Activated CD8-positive, alpha-beta memory T cell treated with anti-CD3 and anti-CD28 coated beads for 24 hours (primary cell): ENCODE results near the gene NDUFAB1.
"Not testable (repeated sequence)": the region's sequence is repeated elsewhere in the genome, so short reads cannot be mapped to it uniquely, and the experiment has no call there.

ENCODE experiments used
- DNase-seq: peaks from one replicate; pipeline ENCODE4 v3.0.0-alpha.2; 2020

The NDUFAB1 gene

DNA sequence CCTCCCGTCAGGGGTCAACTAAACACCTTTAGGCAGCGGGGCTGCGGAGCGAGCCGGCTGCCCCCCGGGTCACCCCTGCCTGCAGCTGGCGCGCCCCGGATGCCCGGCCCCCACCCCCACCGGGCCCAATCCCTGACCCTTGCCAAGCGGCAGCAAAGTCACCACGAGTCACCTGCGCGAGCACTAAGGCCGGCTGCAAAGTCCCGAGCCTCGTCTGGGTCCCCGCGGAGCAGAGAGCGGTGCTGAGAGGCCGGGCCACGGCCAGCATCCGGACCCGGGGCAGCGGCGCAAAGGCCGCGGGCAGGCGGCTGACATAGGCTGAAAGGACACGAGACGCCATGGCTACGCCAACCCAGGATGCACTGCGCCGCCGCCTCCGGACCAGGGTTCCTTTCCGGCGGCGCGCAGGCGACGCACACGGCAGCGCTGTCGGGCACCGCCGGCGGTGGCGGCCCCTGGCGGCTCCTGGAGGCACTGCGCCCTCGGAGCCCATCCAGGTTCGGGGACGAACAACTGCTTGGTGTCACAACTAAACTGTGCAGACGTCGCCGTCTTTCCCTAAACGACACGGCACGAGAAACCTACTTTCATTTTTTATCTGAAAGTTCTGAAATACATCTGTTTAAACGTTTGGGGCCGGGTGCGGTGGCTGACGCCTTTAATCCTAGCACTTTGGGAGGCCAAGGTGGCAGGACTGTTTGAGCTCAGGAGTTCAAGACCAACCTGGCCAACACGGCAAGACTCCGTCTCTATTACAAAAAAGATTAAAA lies at the start of gene NDUFAB1:
Gene NDUFAB1, minus strand, starts transcription at position 366 of the 770 bp plus-strand sequence. Its CDS starts 26 bp downstream, at position 340.
- peak; percentile 97 for DNase-seq

GRCh38 chr16:23642246-23642774 lies 46.2 kb upstream of the NDUFAB1 start:
- DNase-seq, result no peak

- peak; percentile 92 for DNase-seq
These were observed 45.0 kb upstream of the NDUFAB1 start, which contains the start of the genes DCTN5 and PALB2 for GRCh38 chr16:23640931-23641765. DCTN5 (plus strand) TSS chr16:23641466; CDS start chr16:23641543, 77 bp downstream. PALB2 (minus strand) TSS chr16:23641310; CDS start chr16:23641157, 153 bp downstream.

- DNase-seq, result no peak
These were observed 44.5 kb upstream of the NDUFAB1 start for GRCh38 chr16:23640615-23640930.

DNA sequence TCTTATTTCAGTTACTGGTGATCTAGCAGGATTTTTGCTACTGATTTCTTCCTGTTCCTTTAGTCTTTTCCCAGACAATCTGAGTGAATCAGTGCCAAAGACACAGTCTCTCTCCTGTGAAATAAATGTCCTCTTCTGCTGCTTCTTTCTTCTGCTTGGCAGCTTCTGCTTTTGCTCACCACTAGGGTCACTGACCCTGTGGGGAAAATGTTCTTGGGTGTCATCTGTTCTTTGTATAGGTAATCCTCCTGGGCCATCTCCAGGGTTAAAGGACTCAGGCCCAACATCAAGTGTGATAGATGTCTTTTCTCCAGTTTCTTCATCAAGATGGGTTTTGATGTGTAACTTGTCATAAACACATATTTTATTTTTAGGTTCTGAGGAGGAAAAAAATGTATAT lies 39.8 kb upstream of the NDUFAB1 start:
- DNase-seq, result no peak

DNA sequence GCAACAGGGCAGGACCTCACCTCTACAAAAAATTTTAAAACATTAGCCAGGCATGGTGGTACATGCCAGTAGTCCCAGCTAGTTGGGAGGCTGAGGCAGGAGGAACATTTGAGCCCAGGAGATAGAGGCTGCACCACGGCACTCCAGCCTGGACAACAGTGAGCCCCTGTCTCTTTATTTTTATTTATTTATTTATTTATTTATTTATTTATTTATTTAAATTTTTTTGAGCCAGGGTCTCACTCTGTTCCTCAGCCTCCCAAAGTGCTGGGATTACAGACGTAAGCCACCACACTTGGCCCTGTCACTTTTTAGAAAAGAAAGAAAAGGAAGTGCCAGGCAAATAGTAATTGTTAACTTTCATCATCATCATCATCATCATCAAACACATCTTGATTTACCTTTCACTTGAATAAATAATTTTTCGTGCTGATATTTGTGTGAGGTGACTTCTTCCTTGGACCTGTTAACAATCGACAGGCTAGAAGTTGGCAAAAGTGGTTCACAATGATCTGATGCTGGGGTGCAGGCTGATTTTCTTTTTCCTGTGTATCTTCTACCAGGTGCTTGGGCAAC lies 38.4 kb upstream of the NDUFAB1 start:
- DNase-seq, result no peak

GRCh38 chr16:23631874-23632273 lies 35.8 kb upstream of the NDUFAB1 start:
- not testable (repeated sequence) for DNase-seq

GRCh38 chr16:23629516-23629915 lies 33.4 kb upstream of the NDUFAB1 start:
- DNase-seq, result no peak

DNA sequence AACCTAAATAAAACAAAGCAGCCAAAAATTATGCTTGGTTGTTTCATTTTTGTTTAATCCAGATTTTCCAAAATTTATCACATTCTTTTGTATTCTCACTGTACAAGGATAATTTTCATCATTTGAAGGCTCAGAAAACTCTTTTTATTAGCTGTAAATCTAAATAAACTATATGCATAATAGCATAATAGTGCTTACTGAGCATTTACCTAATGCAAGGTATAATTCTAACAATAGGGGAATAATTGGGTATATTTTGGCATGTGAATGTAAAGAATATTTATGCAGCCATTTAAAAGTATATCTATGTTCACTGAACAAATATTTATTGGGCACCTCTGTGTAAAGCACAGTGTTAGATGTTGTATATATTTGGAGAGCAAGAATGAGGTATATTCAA lies 28.0 kb upstream of the NDUFAB1 start:
- DNase-seq, result no peak

DNA sequence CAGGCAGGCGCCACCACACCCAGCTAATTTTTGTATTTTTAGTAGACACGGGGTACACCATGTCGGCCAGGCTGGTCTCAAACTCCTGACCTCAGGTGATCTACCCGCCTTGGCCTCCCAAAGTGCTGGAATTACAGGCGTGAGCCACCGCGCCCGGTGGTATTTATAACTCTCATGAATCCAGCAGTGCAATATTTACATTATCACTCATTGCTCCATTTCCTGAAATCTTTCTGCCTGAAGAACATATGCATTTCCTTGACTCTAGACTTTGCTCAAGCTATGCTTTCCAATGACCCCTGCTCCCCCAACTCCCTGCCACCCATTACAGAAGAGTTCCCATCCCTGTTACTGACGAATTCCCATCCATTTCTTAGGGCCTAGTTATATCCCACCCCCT lies 19.7 kb upstream of the NDUFAB1 start:
- DNase-seq, result no peak

- DNase-seq, result no peak
These were observed 15.8 kb upstream of the NDUFAB1 start for GRCh38 chr16:23611936-23612335.

- DNase-seq, result not testable (repeated sequence)
These were observed 14.8 kb upstream of the NDUFAB1 start for GRCh38 chr16:23610905-23611304.

DNA sequence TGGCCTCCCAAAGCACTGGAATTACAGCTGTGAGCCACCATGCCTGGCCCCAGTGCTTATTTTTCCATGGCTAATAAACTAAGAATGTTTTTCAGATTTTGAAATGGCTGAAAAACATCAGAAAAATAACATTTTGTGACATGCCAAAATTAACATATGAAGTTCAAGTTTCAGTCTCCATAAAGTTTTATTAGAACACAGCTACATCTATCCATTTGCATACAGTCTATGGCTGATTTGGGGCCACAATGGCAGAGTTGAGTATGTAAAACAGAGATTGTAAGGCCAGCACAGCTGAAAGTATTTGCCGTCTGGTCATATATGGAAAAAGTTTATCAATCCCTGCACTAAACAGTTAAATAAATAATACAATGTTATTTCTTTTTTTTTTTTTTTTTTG lies 13.8 kb upstream of the NDUFAB1 start:
- no peak for DNase-seq

DNA sequence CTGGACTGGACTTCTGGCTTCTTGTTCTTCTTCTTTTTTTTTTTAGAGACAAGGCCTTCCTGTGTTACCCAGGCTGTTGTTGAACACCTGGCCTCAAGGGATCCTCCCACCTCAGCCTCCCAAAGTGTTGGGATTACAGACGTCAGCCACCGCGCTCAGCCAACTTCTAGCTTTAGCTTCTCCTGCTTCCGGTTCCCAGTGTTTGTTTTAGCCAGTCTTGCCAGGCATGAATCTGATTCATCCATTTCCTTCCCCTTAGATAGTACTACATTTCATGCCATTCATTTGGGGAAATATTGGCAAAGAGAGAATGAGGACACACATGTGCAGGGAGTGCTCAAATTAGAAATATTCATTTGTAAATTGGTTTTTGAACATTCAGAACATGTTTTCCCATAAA lies 12.1 kb upstream of the NDUFAB1 start:
- DNase-seq, result no peak

DNA sequence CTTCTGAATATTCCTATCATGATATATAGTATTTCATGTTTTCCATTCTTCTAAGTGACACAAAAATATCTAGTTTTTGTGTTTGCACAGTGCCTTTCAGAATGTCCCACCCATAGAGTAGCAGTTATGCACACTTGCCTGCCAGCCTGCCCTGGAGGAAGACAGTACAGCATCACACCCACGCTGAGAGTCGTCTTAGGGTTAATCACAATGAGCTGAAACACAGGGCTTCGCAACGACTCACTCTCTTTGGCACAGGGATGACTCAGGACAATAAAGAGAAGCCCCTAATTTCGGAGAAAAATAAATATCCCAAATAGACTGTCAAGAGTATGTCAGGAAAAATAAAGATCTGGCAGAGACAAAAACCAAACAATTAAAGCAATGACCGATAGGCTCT lies 11.6 kb upstream of the NDUFAB1 start:
- DNase-seq, result no peak

DNA sequence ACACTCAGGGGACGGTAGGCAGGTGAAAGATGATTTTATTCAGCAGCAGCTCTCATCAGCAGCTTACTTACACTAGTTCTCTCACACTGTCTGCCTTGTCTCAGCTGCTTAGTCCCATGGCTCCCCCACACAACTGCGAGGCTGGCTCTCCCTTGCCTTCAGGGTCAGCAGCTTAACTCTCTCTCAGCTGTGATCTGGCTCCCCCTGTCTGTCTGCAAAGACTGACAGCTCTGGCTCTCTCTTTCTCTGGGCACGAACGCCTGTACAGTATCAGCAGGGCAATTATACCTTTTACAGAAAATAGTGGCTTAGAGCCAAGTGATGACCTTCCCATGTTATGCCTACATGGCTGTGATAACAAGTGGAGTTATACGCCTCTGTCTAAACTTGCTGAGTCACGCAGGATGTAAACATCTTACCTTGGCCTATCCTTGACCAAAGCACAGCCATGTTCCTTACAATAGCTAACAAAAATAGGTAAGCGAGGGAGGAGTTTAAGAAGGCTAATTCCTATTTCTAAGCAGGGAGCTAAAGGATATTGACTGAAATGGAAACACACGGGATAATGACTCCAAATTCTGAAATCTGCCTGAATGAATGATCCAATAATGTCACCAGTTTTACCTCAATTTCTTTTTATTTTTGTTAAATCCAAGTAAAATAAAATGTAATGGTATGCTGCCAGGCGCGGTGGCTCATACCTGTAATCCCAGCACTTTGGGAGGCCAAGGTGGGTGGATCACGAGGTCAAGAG lies 1.1 kb upstream of the NDUFAB1 start:
- DNase-seq, result no peak

DNA sequence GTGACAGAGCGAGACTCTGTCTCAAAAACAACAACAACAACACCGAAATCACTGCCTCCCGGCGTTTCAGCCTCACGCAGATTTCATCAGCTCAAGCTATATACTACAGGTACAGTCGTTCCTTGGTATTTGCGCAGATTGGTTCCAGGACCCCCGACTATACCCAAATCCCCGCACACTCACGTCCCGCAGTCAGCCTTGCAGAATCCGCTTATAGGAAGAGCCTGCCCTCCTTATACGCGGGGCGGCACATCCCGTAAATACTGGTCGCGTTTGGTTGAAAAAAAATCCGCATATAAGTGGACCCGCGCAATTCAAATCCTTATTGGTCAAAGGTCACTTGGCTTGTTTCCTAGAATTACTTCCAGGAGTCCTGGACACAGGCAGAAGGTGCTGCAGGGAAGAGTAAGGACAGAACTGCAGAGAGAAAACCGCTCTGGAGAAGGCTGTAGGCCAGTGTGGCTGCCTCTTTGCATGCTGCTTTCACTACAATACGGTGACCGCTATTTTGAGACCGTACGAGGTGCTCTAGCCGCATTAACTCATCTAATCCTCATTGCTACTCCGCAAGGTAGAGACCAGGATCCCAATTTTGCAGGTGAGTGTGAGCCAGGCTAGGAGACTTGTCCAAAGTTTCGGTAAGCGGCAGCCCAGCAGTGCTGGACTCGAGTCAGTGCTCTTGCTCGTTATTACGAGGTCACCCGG lies 718 bp downstream of the NDUFAB1 start:
- DNase-seq, result no peak

- no peak for DNase-seq
These were observed 1.9 kb downstream of the NDUFAB1 start for GRCh38 chr16:23594186-23594585.

DNA sequence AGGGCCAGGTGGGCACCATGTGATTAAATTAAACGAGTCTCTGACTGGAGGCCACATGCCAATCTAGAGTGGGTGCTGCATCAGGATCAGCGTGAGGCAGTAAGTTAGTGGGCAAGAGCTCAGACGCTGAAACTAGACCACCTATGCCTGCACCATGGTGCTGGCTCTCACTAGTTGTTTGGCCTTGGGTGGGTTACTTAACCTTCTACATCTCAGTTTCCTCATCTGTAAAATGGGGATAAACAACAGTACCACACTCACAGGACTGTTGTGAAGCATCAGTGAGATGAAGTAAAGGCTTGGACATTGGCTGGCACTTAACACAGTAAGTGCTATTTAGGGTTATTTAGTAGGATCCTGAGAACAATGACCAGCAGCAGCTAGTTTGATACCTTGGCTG lies 5.9 kb downstream of the NDUFAB1 start:
- DNase-seq, result no peak

- DNase-seq, result no peak
These were observed 8.4 kb downstream of the NDUFAB1 start for GRCh38 chr16:23587726-23588125.

- DNase-seq, result no peak
These were observed 11.7 kb downstream of the NDUFAB1 start for GRCh38 chr16:23584186-23585076.
